ENCODE data around the gene ZCCHC7.
"Not testable (repeated sequence)": the region's sequence is repeated elsewhere in the genome, so short reads cannot be mapped to it uniquely, and the experiment has no call there.

ZCCHC7 gene

DNA sequence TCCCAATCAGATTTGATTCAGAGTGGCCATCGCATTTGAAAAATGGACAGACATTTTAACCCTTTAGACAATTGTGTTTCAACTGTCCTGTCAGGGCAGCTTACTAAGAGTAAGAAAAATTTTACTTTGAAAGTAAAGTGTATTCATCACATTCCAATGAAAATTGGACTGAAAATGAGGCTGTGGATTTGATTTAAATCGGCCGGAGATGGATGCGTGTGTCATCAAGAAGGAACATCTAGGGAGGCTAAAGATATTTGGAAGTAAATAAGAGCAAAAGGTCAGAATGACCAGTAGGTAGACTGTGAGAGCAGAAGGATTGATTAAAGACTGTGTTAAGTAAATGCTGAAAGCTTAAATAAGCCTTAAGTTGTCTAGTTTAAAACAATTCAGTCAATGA, 1.5 kb downstream of the ZCCHC7 start:
- DNase-seq: no peak

DNA sequence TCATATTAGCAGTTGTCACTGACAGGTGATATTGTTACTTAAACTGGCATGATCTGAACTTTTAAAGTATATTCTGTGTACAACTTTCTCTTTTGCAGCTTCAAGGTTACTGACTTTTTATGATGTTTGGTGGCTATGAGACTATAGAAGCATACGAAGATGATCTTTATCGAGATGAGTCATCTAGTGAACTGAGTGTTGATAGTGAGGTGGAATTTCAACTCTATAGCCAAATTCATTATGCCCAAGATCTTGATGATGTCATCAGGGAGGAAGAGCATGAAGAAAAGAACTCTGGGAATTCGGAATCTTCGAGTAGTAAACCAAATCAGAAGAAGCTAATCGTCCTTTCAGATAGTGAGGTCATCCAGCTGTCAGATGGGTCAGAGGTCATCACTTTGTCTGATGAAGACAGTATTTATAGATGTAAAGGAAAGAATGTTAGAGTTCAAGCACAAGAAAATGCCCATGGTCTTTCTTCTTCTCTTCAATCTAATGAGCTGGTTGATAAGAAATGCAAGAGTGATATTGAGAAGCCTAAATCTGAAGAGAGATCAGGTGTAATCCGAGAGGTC, 5.9 kb downstream of the ZCCHC7 start:
- DNase-seq: no peak

- DNase-seq: no peak
Measured at GRCh38 chr9:37127018-37127417, 6.6 kb downstream of the ZCCHC7 start.

DNA sequence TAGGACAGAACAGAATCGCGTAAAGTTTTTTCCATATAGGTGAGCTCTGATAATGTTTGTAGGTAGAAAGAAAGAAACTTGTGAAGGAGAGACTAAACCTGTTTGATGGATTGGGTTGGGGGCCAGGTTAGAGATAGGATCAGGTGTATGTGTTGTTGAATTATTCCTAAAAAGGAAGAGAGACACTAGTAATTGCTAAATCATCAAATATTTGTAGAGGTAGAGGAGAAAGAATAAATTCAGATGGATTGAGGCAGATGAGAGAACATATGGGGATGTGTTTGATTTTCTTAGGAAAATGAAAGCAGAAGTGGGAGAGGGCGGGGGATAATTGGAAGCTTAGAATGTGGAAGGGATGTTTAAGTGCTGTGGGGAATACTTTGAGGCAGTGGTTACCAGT, 7.7 kb downstream of the ZCCHC7 start:
- no peak for DNase-seq

GRCh38 chr9:37134166-37134565, 13.8 kb downstream of the ZCCHC7 start:
- DNase-seq: no peak

- no peak for DNase-seq
Measured at GRCh38 chr9:37141015-37141414, 20.6 kb downstream of the ZCCHC7 start.

GRCh38 chr9:37144762-37145161, 24.4 kb downstream of the ZCCHC7 start:
- DNase-seq: no peak

GRCh38 chr9:37146410-37146809, 26.0 kb downstream of the ZCCHC7 start:
- DNase-seq: no peak

- DNase-seq: no peak
Measured at GRCh38 chr9:37148181-37148580, 27.8 kb downstream of the ZCCHC7 start.

- DNase-seq: no peak
Measured at GRCh38 chr9:37149666-37150308, 29.4 kb downstream of the ZCCHC7 start.

- no peak for DNase-seq
Measured at GRCh38 chr9:37150415-37150814, 30.0 kb downstream of the ZCCHC7 start.

DNA sequence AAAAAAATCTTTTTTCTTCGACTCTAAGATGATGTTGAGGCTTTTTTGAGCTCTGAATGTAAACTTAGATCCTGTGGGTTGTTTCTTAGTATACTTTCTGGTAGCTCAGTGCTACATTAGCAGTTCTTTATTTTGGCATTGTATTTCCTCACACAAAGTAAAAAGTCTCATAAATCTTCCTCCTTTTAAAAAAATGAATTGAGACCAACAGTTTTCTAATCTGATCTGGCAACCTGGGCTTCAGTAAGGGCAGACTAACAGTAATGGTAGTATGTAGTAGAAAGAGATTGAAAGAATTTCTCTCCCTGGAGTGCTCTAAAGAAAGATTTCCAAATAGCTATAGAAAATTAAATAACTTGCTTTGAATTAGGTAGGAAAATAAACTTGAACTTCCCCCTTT, 31.4 kb downstream of the ZCCHC7 start:
- no peak for DNase-seq

- no peak for DNase-seq
Measured at GRCh38 chr9:37152365-37152764, 32.0 kb downstream of the ZCCHC7 start.

GRCh38 chr9:37155601-37156000, 35.2 kb downstream of the ZCCHC7 start:
- DNase-seq: no peak

DNA sequence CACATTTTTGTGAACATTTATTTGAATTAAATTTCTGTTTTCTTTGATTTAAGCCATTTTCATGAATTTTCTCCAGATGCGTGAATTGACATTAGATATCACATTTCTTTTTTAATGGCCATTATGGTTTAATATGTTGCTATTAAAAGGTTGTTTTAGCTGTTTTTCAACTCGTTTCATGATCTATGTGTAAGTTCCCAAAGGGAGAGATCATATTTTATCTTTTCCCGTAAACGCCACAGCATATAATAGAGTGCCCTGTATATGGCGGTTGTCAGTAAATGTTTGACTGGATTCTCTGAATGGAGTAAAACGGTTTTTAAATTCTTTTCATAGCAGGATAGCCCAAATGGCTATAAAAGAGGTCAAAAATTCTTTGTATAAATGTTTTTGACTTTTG, 35.8 kb downstream of the ZCCHC7 start:
- DNase-seq: no peak

DNA sequence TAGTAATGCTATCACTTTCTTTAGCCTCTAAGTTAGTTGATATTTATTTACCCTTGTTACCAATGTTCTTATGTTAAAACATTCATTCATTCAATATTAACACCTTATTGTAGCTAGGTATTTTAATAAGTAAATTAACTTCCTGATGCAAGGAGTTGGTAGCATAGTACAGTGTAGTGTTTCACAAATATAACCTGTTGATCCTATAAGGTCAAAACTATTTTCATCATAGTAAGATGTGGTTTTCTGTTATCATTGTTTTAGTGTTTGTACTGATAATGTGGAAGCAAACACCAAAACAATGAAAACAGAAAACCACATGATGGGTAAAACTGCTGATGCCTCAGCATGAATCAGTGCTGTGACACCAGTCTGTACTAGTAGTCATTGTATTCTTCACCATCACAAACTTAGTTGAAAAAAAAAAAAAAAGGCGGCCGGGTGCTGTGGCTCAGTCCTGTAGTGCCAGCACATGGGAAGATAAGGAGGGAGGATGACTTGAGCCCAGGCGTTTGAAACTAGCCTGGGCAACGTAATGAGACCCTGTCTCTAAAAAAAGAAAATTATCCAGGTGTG, 36.5 kb downstream of the ZCCHC7 start:
- DNase-seq: no peak

DNA sequence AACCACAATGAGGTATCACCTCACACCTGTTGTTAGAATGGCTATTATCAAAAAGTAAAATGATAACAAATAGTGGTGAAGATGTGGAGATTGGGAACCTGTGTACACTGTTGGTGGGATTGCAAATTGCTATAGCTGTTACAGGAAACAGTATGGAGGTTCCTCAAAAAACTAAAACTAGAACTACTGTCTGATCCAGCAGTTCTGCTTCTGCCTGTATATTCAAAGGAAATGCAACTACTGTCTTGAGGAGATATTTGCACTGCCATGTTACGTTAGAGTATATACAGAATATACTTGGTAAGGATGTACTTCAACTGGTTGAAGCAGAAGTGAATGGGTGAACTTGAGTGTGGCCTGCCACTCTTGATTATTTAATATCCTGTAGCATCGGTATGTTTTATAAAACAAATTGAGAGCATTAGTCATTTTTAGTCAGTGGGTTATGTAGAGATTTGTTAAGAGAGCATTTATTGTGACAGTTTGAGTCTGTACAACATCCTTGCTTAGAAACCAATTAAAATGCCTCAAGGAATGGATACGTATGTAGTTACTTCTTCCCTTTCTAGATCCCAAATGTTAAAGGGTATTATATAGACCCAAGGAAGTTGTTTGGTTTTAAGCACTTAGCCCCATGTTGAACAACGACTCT, 37.5 kb downstream of the ZCCHC7 start:
- no peak for DNase-seq

DNA sequence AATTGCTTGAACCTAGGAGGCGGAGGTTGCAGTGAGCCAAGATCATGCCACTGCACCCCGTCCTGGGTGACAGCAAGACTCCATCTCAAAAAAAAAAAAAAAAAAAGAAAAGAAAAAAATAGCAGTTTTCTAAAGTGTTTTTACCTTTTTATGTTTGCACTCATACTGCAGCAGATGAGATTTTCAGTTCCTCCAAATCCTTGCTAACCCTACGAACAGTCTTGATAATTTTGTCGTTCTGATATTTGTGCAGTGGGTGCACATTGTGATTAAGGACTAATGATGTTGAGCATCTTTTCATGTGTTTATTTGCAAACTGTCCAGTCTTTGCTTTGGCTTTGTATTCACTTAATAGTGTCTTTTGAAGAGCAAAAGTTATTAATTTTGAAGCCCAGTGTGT, 42.9 kb downstream of the ZCCHC7 start:
- DNase-seq: no peak

- not testable (repeated sequence) for DNase-seq
Measured at GRCh38 chr9:37164335-37164734, 44.0 kb downstream of the ZCCHC7 start.

DNA sequence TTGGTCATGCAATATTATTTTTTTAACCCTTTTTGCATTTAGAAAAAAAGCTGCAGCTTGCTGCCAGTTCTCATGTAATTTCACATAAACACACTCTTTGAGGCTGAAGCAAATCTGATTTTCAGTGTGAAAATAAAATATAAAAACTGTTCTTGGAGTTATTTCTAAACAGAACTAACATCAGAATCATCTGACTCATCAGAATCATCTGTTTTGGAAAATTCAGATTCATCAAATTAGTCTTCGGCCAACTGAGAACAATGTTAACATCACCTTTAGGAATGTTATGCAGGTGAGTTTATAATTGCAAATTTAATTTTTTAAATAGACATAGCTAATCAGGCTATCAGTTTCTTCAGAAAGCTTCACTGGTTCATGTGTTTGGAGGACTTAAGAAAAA, 45.3 kb downstream of the ZCCHC7 start:
- no peak for DNase-seq

DNA sequence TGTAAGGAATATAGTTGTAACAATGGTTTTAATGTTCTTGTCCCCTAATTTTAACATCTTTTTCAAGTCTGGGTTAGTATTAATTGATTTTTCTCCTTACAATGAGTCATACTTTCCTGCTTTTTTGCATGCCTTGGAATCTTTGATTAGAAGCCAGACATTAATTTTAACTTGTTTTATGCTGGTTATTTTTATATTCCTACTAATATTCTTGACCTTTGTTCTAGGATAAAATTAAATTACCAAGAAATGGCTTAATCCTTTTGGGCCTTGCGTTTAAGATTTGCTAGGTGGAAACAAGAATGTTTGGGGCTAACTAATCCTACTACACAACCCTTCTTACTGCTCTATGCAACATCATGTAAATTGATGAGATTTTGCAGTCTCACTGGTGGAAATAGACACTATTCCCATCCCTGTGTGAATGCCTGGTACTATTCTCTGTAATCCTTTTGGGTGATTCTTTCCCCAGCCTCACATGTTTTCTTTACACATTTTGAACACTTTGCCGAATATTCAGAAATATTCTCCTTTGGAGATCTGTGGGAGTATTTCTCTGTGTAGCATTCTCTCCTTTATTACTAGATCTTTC, 47.2 kb downstream of the ZCCHC7 start:
- DNase-seq: no peak

DNA sequence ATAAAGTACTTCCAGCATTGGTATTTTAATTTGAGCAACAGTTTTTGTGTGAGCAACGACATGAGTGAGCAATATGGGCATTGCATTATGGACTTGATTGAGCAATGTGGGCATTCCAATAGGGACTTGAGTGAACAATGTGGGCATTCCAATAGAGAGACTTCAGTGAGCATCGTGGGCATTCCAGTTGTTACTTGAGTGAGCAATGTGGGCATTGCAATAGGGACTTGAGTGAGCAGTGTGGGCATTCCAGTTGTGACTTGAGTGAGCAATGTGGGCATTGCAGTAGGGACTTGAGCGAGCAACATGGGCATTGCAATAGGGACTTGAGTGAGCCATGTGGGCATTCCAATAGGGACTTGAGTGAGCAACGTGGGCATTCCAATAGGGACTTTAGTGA, 52.2 kb downstream of the ZCCHC7 start:
- no peak for DNase-seq

GRCh38 chr9:37174247-37174646, 53.9 kb downstream of the ZCCHC7 start:
- DNase-seq: no peak

GRCh38 chr9:37178742-37179141, 58.4 kb downstream of the ZCCHC7 start:
- no peak for DNase-seq
